HG03025 (cell line): ENCODE data around the gene ANKRD11.
"Not testable (repeated sequence)": the region's sequence is repeated elsewhere in the genome, so short reads cannot be mapped to it uniquely, and the experiment has no call there.

Source experiments
- ATAC-seq: cut with Tn5 transposase; IDR thresholded peaks from one replicate; pipeline ENCODE4 v1.9.1; 2021; ENCODE audit warnings: mild to moderate bottlenecking, moderate library complexity; ENCODE audit not compliant: unreplicated experiment, low FRiP score

Gene ANKRD11

DNA sequence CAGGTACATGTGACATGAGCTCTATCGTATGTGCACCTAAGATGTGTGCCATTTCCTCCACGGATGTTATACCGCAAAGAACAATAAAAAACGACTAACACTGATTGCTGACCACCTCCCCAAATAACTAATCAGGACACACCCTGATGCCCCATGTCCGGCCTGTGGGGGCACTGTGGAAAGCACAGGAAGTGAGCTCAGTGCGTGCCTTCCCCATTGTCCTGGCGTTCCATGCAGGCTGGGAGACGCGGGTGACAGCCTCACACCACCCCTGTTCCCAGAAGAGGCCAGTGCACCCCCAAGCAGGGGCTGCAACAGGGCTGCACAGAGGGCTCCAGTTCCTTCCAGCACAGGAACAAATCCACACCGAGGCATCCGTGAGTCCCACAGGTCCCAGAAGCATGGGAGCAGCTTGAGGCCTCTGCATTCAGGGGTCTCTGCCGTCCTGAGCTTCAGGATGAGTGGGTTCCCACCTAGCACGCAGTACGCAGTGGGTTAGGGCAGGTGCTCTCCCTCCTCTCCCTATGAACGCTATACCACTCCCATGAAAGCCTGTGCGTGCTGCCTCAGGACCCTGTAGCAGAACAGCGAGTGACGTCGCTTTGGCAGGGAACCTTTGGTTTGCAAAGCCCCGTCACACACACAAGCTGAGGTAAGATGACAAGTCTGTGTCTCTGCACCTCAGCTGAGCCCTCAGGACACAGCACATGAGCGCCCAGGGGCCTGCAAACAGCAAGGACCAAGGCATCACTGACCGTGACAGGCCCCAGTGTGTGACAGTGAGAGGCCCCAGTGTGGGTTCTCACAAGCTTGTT lies 155.2 kb downstream of the ANKRD11 start:
- no peak for ATAC-seq

DNA sequence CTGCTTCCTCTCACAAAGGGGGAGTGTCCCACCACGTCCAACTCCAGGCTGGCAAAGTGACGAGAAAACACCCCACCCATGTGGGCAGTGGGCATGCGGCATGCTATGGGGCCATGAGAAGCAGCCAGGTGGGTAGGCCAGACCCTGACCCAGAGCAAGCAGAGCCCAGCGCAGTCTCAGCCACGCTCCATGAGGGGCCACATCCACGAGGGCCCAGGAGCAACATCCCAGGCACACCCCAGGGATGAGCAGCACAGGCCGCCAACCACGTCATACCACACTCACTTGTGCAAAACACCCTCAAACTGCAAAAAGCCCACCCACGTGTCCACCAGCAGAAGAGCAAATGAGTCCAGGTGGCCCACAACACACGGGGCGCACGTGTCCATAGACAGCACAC lies 155.9 kb downstream of the ANKRD11 start:
- no peak for ATAC-seq

DNA sequence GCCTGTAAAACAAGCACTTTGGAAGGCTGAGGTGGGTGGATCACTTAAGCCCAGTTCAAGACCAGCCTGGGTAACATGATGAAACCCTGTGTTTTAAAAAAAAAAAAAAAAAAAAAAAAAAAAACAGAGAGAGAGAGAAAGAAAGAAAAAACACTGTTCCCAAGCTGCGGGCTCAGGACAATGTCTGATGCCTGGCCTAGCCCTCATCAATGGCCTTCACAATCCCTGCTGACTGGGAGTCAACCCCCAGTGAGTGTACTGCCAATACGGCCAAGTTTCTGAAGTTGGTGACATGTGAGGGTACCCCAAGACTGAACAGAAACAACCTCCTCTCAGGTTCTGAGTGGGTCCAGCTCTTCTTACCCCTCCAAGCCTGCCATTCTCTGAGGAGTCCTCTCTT lies 156.3 kb downstream of the ANKRD11 start:
- no peak for ATAC-seq

DNA sequence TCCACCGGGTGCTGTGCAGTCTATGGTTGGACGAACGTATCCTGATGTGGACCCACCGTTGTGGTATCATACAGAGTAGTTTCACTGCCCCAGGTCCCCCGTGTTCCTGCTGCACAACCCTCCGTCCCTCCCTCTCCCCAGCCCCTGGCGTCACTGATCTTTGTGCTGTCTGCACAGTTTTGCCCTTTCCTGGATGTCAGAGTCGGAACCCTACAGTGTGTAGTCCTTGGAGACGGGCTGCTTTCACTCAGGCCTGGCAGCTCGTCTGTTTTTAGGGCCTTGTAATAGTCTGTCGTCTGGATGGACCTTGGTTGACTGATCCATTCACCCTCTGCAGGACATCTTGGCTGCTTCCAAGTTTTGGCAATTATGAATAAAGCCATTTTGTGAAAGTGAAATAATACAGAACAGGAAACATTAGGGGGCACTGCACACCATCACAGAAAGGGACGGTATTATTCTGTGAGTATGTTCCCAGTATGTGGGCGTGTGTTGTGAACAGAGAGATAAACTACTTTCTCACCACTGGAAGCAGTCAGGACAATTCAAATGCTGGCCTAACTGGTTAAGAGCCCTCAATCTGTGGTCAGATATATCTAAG lies 156.9 kb downstream of the ANKRD11 start:
- not testable (repeated sequence) for ATAC-seq

DNA sequence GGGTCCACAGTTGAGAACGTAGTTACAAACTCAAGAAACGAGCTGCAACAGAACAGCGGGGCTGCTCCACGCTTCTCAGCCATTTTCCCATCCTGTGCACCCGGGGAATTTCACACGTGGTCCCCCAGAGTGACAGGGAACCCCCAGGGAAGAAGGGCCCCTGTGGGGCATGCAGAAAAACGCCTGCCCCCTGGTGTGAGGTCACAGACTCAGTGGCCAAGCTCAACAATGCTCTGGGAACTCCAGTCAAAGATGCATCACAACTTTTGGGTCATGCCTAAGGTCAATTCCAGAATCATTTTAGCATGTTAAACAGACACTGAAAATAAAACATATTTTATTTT lies 157.5 kb downstream of the ANKRD11 start:
- no peak for ATAC-seq

DNA sequence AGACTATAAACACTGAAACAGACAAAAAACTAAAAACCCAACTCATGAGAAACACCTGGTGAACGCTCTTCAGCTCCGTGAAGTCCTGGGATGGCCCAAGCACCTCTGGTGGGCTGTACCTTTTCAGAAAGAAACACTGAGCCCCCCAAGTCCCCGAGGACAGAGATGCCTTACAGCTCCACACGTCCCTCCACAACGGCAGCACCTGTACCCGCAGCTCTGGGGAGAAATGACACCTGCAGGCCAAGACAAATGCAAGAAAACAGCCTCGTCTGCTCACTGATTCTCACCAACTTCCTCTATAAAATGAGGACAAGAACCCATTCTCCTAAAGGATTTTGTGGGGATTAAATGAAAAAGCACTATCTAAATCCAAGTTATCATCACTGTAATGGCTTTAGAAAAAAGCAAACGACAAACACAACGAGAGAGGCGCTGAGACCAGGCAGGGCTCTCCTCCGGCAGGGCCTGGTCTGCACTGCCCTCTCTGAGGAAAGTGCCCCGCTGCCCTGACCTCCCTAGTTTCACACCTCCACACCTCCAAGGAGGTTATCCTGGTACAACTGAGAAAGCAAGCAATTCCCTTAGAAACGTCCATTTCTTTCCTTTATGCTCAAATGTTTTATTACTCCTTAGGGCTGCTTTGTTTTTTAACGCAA lies 158.0 kb downstream of the ANKRD11 start:
- ATAC-seq, result no peak

DNA sequence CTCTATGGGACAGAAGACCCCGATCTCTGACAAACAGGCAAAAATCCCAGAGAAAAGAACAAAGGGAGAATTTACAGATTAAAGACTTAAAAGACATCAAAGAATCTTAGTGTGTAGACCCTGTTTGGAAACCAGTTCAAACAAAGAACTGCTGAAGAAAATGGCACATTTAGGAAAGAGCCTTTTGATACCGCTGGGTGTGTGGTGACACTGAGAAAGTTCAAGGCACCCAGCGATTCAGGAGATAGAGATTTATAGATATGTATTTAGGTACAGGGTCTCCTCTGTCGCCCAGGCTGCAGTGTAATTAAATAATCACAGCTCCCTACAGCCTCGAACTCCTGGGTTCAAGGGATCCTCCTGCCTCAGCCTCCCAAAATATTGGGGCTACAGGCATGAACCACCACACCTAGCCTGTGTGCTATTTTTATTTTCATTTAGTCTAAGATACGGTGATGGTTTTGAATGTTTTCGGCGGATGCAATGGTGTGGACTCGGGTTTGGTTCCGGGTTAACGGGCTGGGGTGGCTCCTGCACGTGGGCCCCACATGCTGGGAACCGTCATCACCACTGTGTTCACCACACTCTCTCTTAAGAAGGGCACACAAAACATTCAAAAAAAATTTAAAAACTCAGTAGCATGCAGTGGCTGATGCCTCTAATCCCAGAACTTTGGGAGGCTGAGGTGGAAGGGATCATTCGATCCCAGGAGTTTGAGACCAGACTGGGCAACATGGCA lies 158.8 kb downstream of the ANKRD11 start:
- ATAC-seq, result no peak

DNA sequence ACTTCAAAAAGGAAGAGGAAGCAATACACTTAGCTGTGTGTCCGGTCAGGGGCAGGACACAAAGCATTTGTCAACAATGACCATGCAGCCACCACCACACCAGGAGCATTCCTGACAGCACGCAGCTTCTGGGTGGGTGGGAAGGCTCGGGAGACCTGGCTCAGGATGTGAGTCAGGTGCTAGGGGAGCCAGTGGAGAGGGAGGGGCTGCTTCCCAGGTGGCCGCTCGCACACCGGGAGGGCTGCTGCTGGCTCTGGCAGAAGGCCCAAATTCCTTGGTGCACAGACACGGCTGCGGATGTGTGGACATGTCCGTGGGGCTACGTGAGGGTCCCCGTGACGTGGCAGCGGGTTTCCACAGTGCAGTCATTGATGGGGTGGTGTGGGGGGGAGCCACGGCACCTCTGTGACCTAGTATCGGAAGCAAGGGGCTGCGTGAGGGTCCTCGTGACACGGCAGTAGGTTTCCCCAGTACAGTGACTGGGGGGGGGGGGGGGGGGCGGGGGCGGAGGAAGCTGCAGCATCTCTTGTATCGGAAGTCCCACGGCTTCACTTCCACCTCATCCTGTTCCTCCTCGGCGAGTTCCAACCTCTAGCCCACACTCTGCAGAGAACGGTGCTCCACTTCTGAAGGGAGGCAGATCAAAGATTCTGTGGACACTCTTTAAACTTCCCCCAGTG lies 160.0 kb downstream of the ANKRD11 start:
- no peak for ATAC-seq

DNA sequence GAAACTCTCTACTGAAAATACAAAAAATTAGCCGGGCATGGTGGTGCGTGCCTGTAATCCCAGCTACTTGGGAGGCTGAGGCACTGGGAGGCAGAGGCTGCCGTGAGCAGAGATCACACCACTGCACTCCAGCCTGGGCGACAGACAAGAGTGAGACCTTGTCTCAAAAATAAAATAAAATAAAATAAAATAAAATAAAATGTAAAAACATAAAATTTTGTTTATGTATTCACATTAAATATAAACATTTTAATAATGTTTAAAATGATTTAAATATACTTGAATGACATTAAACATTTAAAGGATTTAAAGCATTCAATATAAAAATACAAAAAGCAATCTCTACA lies 160.6 kb downstream of the ANKRD11 start:
- ATAC-seq, result not testable (repeated sequence)

DNA sequence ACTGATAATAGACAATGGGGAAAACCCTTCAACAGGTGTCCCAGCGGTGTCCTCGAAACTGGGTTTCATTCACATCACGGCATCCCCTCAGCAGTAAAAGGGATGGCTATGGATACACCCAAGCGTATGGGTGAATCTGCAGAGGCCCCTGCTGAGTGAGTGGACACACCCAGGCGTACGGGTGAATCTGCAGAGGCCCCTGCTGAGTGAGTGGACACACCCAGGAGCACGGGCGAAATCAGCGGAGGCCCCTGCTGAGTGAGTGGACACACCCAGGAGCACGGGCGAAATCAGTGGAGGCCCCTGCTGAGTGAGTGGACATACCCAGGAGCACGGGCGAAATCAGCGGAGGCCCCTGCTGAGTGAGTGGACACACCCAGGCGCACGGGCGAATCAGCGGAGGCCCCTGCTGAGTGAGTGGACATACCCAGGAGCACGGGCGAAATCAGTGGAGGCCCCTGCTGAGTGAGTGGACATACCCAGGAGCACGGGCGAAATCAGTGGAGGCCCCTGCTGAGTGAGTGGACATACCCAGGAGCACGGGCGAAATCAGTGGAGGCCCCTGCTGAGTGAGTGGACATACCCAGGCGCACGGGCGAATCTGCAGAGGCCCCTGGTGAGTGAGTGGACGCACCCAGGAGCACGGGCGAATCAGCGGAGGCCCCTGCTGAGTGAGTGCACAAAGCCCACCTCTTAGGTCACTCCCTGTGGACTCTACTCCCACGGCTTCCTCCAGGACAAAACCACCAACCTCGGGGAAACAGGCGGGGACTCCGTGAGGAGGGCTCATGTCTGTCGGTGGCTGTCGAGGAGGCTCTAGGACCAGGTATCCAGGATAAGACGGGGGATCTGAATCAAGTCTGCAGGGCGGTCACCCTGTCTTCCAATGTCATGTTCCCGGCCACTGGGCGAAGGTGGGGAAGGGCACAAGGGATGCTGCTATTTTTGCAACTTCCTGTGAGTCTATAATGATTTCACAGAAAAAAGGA lies 161.7 kb downstream of the ANKRD11 start:
- ATAC-seq, result not testable (repeated sequence)

DNA sequence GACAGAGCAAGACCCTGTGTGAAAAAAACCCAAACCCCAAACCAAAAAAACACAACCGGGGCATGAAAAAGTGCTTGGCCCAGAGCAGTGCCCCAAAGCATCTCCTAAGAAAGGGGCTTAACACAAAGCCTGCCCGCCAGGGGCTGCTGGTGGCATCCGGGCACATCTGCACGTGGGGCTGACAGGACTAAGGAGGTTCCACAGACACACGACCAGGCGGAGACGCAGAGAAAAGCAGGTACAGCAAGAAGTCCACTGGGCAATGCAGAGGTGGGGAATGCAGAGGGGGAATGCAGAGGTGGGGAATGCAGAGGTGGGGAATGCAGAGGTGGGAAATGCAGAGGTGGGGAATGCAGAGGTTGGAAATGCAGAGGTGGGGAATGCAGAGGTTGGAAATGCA lies 163.6 kb downstream of the ANKRD11 start:
- ATAC-seq, result no peak

DNA sequence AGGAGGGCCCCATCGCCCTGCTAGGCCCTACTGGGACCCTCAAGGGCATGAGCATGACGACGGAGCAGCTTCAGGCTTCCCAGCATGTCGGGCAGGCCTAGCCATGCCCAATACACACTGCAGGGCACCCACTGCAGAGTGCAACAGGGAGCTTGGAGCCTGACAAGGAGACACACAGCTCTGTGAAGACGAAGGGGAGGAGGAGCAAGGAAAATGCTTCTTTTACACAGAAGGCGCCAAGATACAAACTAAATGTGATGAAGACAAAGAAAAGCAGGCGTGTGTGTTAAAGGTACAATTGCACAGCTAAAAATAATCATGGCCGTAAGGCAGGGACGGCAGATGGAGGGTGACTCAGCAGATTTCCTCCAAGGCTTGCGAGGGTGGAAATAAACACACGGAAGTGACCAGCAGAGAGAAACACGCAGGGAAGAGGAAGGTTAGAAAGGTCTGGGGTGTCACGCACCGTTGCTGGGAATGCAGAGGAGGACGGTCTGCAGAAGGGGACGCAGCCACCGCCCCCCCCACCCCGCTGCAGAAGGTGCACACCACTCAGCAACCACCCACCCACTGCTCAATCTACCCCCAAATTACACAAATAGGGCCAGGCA lies 164.4 kb downstream of the ANKRD11 start:
- no peak for ATAC-seq

DNA sequence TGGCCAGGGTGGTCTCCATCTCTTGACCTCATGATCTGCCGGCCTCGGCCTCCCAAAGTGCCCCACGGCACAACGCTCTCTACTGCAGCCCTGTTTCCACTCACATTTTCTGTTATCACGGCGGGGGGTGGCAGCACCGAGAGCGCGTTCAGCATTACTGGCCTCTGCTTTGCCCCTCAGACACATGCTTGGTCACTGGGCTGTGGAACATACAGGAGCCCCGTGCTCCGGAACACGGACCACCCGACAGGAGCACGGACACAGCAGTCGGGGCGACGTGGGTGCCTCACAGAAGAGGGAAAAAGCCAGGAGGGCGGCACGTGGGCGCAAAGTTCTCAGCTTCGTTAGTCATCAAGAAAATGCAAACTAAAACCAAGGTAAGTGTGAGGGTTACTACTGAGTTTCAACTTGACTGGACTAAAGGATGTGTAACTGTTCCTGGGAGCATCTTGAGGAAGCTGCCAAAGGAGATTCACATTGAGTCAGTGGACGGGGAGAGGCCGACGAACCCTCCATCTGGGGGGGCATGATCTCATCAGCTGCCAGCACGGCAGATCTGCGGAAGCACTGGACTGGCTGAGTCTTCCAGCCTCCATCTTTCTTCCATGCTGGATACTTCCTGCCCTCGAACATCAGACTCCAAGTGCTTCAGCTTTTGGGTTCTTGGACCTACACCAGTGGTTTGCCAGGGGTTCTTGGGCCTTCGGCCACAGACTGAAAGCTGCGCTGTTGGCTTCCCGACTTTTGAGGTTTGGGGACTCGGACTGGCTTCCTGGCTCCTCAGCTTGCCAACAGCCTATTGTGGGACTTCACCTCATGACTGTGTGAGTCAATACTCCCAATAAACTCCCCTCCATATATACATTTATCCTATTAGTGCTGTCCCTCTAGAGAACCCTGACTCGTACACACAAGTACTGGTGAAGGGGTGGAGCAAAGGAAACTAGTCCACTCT lies 166.0 kb downstream of the ANKRD11 start:
- no peak for ATAC-seq

DNA sequence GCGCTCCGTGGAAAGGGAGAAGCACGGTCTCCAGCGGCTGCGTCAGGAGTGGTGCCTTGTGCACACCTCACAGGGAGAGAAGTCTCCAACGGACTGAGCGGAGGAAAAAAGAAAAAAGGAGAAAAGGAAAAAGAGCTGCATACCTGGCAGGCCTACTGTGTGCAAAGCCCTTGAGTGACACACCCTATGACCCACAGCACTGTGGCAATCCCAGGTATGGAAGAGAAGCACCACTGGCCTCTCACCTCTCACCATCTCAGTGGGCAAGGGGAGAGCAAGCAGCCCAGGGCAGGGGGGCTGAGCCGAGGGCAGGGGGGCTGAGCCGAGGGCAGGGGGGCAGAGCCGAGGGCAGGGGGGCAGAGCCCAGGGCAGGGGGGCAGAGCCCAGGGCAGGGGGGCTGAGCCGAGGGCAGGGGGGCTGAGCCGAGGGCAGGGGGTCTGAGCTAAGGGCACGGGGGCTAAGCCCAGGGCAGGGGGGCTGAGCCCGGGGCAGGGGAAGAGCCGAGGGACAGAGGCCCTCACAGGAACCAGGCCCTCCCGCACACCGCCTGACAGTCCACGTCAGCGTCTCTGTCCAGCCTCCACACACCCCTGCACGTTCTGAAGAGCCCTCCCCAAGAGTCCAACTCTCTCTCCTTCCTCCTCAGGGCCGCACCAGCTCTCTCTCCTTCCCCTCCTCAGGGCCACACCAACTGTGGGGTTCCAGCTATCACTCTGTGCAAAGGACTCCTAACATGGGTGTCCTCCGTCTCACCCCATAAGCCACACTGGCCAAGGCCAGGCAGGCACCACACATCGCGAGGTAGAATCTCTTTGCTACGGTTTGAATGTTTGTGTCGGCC lies 167.0 kb downstream of the ANKRD11 start:
- no peak for ATAC-seq

DNA sequence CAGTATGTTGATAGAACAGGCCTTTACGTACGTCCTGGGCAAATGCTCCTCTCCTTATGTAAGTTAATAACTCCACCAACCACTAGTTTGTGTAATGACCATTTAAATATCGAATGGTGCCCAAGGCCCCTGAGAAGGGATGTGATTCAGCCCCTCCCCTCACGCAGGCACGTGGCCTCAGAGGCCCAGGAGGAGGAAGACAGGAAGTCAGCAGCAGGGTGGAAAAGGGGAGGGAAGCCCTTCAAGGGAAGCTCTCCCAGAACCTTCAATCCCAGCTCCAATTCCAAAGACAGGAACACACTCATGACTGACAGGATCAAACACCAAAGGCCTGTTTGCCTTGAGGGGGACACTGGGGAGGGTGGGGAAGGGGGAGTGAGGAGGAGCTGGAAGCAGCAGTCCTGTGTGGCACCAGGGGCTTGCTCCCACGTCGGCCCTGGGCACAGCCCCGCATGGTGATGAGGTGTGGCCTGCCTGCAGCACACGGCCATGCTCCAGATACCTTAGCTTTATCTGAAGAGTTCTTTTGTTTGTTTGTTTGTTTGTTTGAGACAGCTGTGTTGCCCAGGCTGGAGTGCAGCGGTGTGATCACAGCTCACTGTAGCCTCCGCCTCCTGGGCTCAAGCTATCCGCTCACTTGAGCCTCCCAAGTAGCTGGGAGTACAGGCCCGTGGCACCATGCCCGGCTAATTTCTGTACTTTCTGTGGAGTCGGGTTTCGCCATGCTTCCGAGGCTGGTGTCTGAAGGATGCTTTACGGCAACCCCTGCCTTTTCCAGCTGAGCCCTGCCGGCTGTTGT lies 167.8 kb downstream of the ANKRD11 start:
- no peak for ATAC-seq

DNA sequence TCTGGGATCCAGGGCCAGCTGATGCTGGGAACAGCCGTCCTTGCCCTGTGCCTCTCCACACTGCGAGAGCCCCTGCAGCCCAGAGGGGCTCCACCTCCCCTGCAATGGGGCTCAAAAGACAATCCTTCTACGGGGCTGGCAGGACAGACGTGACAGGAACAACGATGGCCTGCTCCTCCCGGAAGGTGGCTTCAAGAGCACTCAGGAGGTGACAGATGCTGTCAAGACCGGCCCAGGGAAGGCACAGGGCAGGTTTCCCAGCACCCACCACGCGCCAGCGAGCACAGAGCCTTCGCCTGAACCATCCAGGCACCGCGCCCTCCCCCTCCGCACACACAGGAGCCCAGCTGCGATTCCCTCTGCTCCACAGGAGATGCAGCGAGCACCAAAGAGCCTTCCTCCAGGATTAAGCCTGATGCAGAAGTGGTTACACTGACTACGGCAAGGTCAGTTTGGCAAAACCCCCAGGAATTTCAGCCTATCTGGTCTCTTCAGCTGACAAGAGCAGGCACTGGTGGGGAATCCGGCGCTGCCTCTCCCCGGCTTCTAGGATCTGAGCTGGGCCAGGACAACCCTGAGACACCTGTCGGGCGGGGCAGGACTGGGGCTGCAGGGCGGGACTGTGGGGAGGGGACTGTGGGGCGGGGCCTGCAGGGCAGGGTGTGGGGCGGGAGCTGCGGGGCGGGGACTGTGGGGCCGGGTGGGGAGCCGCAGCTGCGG lies 169.4 kb downstream of the ANKRD11 start:
- no peak for ATAC-seq
